Hepatocyte (in vitro differentiated cells): ENCODE data around the gene HCLS1. TPM values are rescaled to one million over a fixed set of nuclear protein-coding genes. Genes with fewer than 3 reads are reported as not detected.
"Not testable (repeated sequence)": the region's sequence is repeated elsewhere in the genome, so short reads cannot be mapped to it uniquely, and the experiment has no call there.

ENCODE experiments used
- DNase-seq: peaks from one replicate; pipeline ENCODE4 v3.0.0-alpha.2; 2016; ENCODE audit warnings: low spot score
- H2AFZ ChIP-seq: fragments of 200-600 bp; sonication (generic); 2 replicates; pipeline ENCODE4 v1.6.0; 2016; ENCODE audit warnings: antibody characterized with exemption, mild to moderate bottlenecking
- H3K27ac ChIP-seq: fragments of 200-600 bp; sonication (generic); 2 replicates; pipeline ENCODE4 v1.5.1; 2016; ENCODE audit warnings: mild to moderate bottlenecking
- H3K27me3 ChIP-seq: fragments of 200-600 bp; sonication (generic); 2 replicates; pipeline ENCODE4 v1.6.1; 2016
- H3K36me3 ChIP-seq: fragments of 200-600 bp; sonication (generic); replicated peaks from 2 replicates; pipeline ENCODE4 v1.5.1; 2016; ENCODE audit warnings: low read depth; ENCODE audit not compliant: insufficient read depth
- H3K4me1 ChIP-seq: fragments of 200-600 bp; sonication (generic); 2 replicates; pipeline ENCODE4 v1.5.1; 2016; ENCODE audit warnings: mild to moderate bottlenecking, moderate library complexity; ENCODE audit not compliant: insufficient read depth
- H3K4me2 ChIP-seq: fragments of 200-600 bp; sonication (generic); 2 replicates; pipeline ENCODE4 v1.6.0; 2016
- H3K4me3 ChIP-seq: fragments of 200-600 bp; sonication (generic); 2 replicates; pipeline ENCODE4 v1.5.1; 2016; ENCODE audit warnings: mild to moderate bottlenecking
- H3K79me2 ChIP-seq: fragments of 200-600 bp; sonication (generic); 2 replicates; pipeline ENCODE4 v1.6.0; 2017; ENCODE audit warnings: mild to moderate bottlenecking
- H3K9me2 ChIP-seq: fragments of 200-600 bp; sonication (generic); replicated peaks from 2 replicates; pipeline ENCODE4 v1.6.0; 2017; ENCODE audit warnings: mild to moderate bottlenecking; ENCODE audit not compliant: insufficient read depth
- H3K9me3 ChIP-seq: fragments of 200-600 bp; sonication (generic); 2 replicates; pipeline ENCODE4 v1.5.1; 2016; ENCODE audit warnings: low read depth, mild to moderate bottlenecking
- H4K20me1 ChIP-seq: fragments of 200-600 bp; sonication (generic); 2 replicates; pipeline ENCODE4 v1.6.0; 2016; ENCODE audit warnings: mild to moderate bottlenecking; ENCODE audit not compliant: insufficient read depth, poor library complexity, severe bottlenecking
- CTCF ChIP-seq: fragments of 200-600 bp; sonication (generic); IDR thresholded peaks from 2 replicates; pipeline ENCODE4 v1.5.1; 2016; ENCODE audit warnings: antibody characterized with exemption, mild to moderate bottlenecking; ENCODE audit not compliant: poor library complexity
- EZH2 ChIP-seq: fragments of 200-600 bp; sonication (generic); IDR thresholded peaks from 2 replicates; pipeline ENCODE4 v1.6.1; 2016; ENCODE audit warnings: antibody characterized with exemption, mild to moderate bottlenecking, borderline replicate concordance
- EZH2phosphoT487 ChIP-seq: fragments of 200-600 bp; sonication (generic); IDR thresholded peaks from one replicate; pipeline ENCODE4 v1.6.1; 2018; ENCODE audit warnings: antibody characterized with exemption, mild to moderate bottlenecking, low read depth, moderate library complexity; ENCODE audit not compliant: unreplicated experiment, severe bottlenecking
- WGBS: methylation state at CpG from one replicate; pipeline ENCODE4 v1.1.6; 2016; ENCODE audit warnings: low lambda C conversion rate; ENCODE audit errors: missing lambda C conversion rate; 5-methylcytosine and 5-hydroxymethylcytosine counted together
- polyA plus RNA-seq: library from polyadenylated mRNA; unstranded; fragments of >200 nt; fragmentation: Nextera tagmentation; extraction: Ambion mirVana; gene quantifications from 2 replicates; pipeline ENCODE4 v1.2.1, GENCODE V29; 2016
- total RNA-seq: library from RNA; depleted of rRNA; stranded (reverse); fragments of >200 nt; gene quantifications from 2 replicates; pipeline ENCODE4 v1.2.3, GENCODE V29; 2014

The HCLS1 gene
- total and polyA plus RNA-seq, 2 experiments from 2014 or later, result 1.3 TPM; not detected in 1

GRCh38 chr3:121594850-121595249 lies 65.9 kb downstream of the HCLS1 start:
- 80% methylated on average over 2 of the region's 2 CpGs for WGBS
- TF ChIP-seq EZH2, result no peak
- TF ChIP-seq CTCF, result no peak
- no peak for TF ChIP-seq EZH2phosphoT487

GRCh38 chr3:121593806-121594205 lies 66.9 kb downstream of the HCLS1 start:
- not testable (repeated sequence) for H3K79me2 ChIP-seq, H4K20me1 ChIP-seq, H3K27me3 ChIP-seq, H3K9me2 ChIP-seq, H2AFZ ChIP-seq, H3K27ac ChIP-seq, H3K36me3 ChIP-seq, H3K4me2 ChIP-seq, H3K4me1 ChIP-seq, DNase-seq, H3K4me3 ChIP-seq, H3K9me3 ChIP-seq
- WGBS, result 90% methylated on average over 4 of the region's 4 CpGs

More at GRCh38 chr3:121594850-121595249, 65.9 kb downstream of the HCLS1 start:
- no peaks in the 10 kb centered on the region for H3K79me2 ChIP-seq
- H3K4me1 ChIP-seq, result no peaks in the 10 kb centered on the region
- H3K27me3 ChIP-seq, result no peaks in the 10 kb centered on the region
- H3K9me3 ChIP-seq, result no peaks in the 10 kb centered on the region
- no peaks in the 10 kb centered on the region for H3K36me3 ChIP-seq
- H3K4me3 ChIP-seq, result no peak overlapping the region
- H4K20me1 ChIP-seq, result no peaks in the 10 kb centered on the region
- H3K4me2 ChIP-seq, result no peak overlapping the region
- no peak for DNase-seq
- no peak overlapping the region for H3K27ac ChIP-seq
- no peak overlapping the region for H2AFZ ChIP-seq
- no peaks in the 10 kb centered on the region for H3K9me2 ChIP-seq

- Histone ChIP-seq H3K4me2 (no peak within 1 kb of the TSS), H3K27ac (no peak within 1 kb of the TSS), H3K9me3 (no peaks in the 10 kb centered on the region), H2AFZ (peak within 1 kb of the TSS; percentile 28), H3K36me3 (no peaks in the 10 kb centered on the region), H3K79me2 (no peaks in the 10 kb centered on the region), H4K20me1 (no peaks in the 10 kb centered on the region), H3K9me2 (no peaks in the 10 kb centered on the region), H3K4me3 (no peak within 1 kb of the TSS), H3K4me1 (no peaks in the 10 kb centered on the region), H3K27me3 (no peaks in the 10 kb centered on the region)
- WGBS, result 39% methylated on average over 11 of the region's 11 CpGs
- no peak for TF ChIP-seq CTCF
- TF ChIP-seq EZH2phosphoT487, result no peak
- TF ChIP-seq EZH2, result no peak
- peak; percentile 52 for DNase-seq
Measured at GRCh38 chr3:121592856-121593702, 67.6 kb downstream of the HCLS1 start, which contains the start of gene FBXO40. FBXO40 (plus strand) TSS chr3:121593379; CDS start chr3:121620576, 27,197 bp downstream.

GRCh38 chr3:121584418-121584817 lies 76.3 kb downstream of the HCLS1 start:
- no peaks in the 10 kb centered on the region for H3K79me2 ChIP-seq
- no peaks in the 10 kb centered on the region for H4K20me1 ChIP-seq
- H3K27me3 ChIP-seq, result peaks cover 6% of the 10 kb centered on the region
- 62% methylated on average over 1 of the region's 1 CpG for WGBS
- H3K36me3 ChIP-seq, result no peaks in the 10 kb centered on the region
- no peak for DNase-seq
- H3K4me3 ChIP-seq, result no peak overlapping the region
- no peaks in the 10 kb centered on the region for H3K4me1 ChIP-seq
- no peak overlapping the region for H3K4me2 ChIP-seq
- no peak overlapping the region for H3K27ac ChIP-seq
- H2AFZ ChIP-seq, result no peak overlapping the region
- TF ChIP-seq CTCF, result no peak
- TF ChIP-seq EZH2phosphoT487, result no peak
- TF ChIP-seq EZH2, result no peak
- H3K9me2 ChIP-seq, result no peaks in the 10 kb centered on the region
- no peaks in the 10 kb centered on the region for H3K9me3 ChIP-seq
